Endothelial cell of umbilical vein (primary cell): ENCODE measurements around the gene OR5H14. TPM values are rescaled to one million over a fixed set of nuclear protein-coding genes. Genes with fewer than 3 reads are reported as not detected.

Source experiments
- BruUV-seq: library from RNA; stranded (reverse); fragments of 400-500 nt; replicated peaks from 2 replicates; lab custom pipeline; 2021; lab: Mats Ljungman, UMichigan
- CTCF ChIA-PET: fragments of 300-600, 350-600 bp; sonication (Branson Sonifier 250); formaldehyde crosslinking; loops from one replicate; lab custom pipeline; 2021; ENCODE audit warnings: antibody characterized with exemption, inconsistent platforms; lab: Charles Lee
- POLR2A ChIA-PET: fragments of 300-600, 350-600 bp; sonication (Branson Sonifier 250); formaldehyde crosslinking; loops from one replicate; lab custom pipeline; 2021; ENCODE audit warnings: antibody characterized with exemption, inconsistent platforms; lab: Charles Lee
- DNase-seq: peaks from one replicate; pipeline ENCODE4 v3.0.0-alpha.2; 2011; ENCODE audit warnings: low read depth, low spot score
- FAIRE-seq: peaks from 2 replicates; lab custom pipeline; 2011; peaks lifted over from hg19 to GRCh38; lab: Jason Lieb, UNC
- H2AFZ ChIP-seq: 2 replicates; pipeline ENCODE4 v1.6.0; 2012; ENCODE audit warnings: low read depth, low read length, control low read depth, inconsistent platforms
- H3K27ac ChIP-seq: 2 replicates; pipeline ENCODE4 v1.5.1; 2011; ENCODE audit warnings: low read depth, mild to moderate bottlenecking, control low read depth, low read length, moderate library complexity; ENCODE audit not compliant: insufficient read depth
- H3K27me3 ChIP-seq, 2 experiments: 2 replicates each; pipeline versions ENCODE4 v1.6.0 to v1.6.1; 2011; ENCODE audit warnings: low read length in 2 of 2, mixed read lengths in 1 of 2; ENCODE audit not compliant: control insufficient read depth in 2 of 2, insufficient read depth in 2 of 2
- H3K36me3 ChIP-seq, 2 experiments: 2 replicates in 1 of 2; 3 replicates in 1 of 2; pipeline ENCODE4 v1.5.1; 2011; ENCODE audit warnings: low read length in 2 of 2, mild to moderate bottlenecking in 1 of 2, moderate library complexity in 1 of 2; ENCODE audit not compliant: control insufficient read depth in 2 of 2, insufficient read depth in 2 of 2; ENCODE audit errors: extremely low read depth in 1 of 2
- H3K4me1 ChIP-seq: 3 replicates; pipeline ENCODE4 v1.5.1; 2011; ENCODE audit warnings: mild to moderate bottlenecking, low read length; ENCODE audit not compliant: control insufficient read depth, insufficient read depth; ENCODE audit errors: extremely low read depth
- H3K4me2 ChIP-seq: 2 replicates; pipeline ENCODE4 v1.6.1; 2011; ENCODE audit warnings: low read length, control low read depth, mixed read lengths; ENCODE audit not compliant: insufficient read depth
- H3K4me3 ChIP-seq, 3 experiments: fragments of 200-600 bp in 1 of 3; sonication (generic), shearing (Covaris generic) in 1 of 3; replicated peaks in 1 of 3; 2 replicates each; pipeline ENCODE4 v1.5.1; 2011 to 2016; ENCODE audit warnings: control low read depth in 3 of 3, low read length in 3 of 3, mild to moderate bottlenecking in 2 of 3, inconsistent platforms in 1 of 3, low read depth in 1 of 3, moderate library complexity in 1 of 3; ENCODE audit not compliant: insufficient read depth in 1 of 3
- H3K79me2 ChIP-seq: 2 replicates; pipeline ENCODE4 v1.6.0; 2012; ENCODE audit warnings: low read length, inconsistent platforms; ENCODE audit not compliant: control insufficient read depth, insufficient read depth
- H3K9ac ChIP-seq: replicated peaks from 2 replicates; pipeline ENCODE3; 2011; ENCODE audit warnings: low read length, control low read depth; ENCODE audit not compliant: insufficient read depth; ENCODE audit errors: extremely low read depth
- H3K9me1 ChIP-seq: replicated peaks from 3 replicates; pipeline ENCODE4 v1.6.0; 2011; ENCODE audit warnings: mild to moderate bottlenecking, low read length; ENCODE audit not compliant: control insufficient read depth, insufficient read depth; ENCODE audit errors: extremely low read depth
- H3K9me3 ChIP-seq: replicated peaks from 2 replicates; pipeline ENCODE4 v1.5.1; 2012; ENCODE audit warnings: low read length, inconsistent platforms; ENCODE audit not compliant: control insufficient read depth, insufficient read depth
- H4K20me1 ChIP-seq: replicated peaks from 2 replicates; pipeline ENCODE3; 2011; ENCODE audit warnings: mild to moderate bottlenecking, low read length; ENCODE audit not compliant: control insufficient read depth, insufficient read depth; ENCODE audit errors: extremely low read depth
- EZH2 ChIP-seq: IDR thresholded peaks from 2 replicates; pipeline ENCODE4 v1.6.1; 2012; ENCODE audit warnings: borderline replicate concordance, low read depth, mild to moderate bottlenecking, moderate library complexity, low read length, inconsistent platforms; ENCODE audit not compliant: severe bottlenecking
- FOS ChIP-seq: IDR thresholded peaks from 2 replicates; pipeline ENCODE4 v1.6.1; 2011; ENCODE audit warnings: mild to moderate bottlenecking, low read length, moderate library complexity, borderline replicate concordance; ENCODE audit not compliant: insufficient read depth
- GATA2 ChIP-seq: IDR thresholded peaks from 2 replicates; pipeline ENCODE4 v1.7.0; 2011; ENCODE audit warnings: low read depth, mild to moderate bottlenecking, moderate library complexity, mixed read lengths, low read length; ENCODE audit not compliant: insufficient read length, insufficient read depth
- JUN ChIP-seq: IDR thresholded peaks from 2 replicates; pipeline ENCODE4 v1.6.1; 2011; ENCODE audit warnings: borderline replicate concordance, low read depth; ENCODE audit not compliant: insufficient read length, insufficient read depth
- MYC ChIP-seq: IDR thresholded peaks from one replicate; pipeline ENCODE4 v1.6.1; 2011; ENCODE audit warnings: mild to moderate bottlenecking, low read depth, low read length
- POLR2A ChIP-seq: IDR thresholded peaks from 2 replicates; pipeline ENCODE4 v1.6.1; 2012; ENCODE audit warnings: low read depth, mild to moderate bottlenecking, control low read depth, low read length
- POLR2AphosphoS5 ChIP-seq: IDR thresholded peaks from 2 replicates; pipeline ENCODE4 v1.6.1; 2012; ENCODE audit warnings: low read depth, mild to moderate bottlenecking, control low read depth, low read length, moderate library complexity; ENCODE audit not compliant: insufficient read depth
- dilution Hi-C: fragments of 300-500 bp; cut with MboI; formaldehyde crosslinking; loops from one replicate; pipeline ENCODE4 v1.15.0; 2019; ENCODE audit warnings: low sequenced_read_pairs; ENCODE audit not compliant: extremely low pct_ligation_motif_present
- intact Hi-C: fragments of 100-400 bp; cut with micrococcal nuclease; formaldehyde crosslinking; loops from one replicate; pipeline ENCODE4 v1.10.0; 2022
- polyA plus RNA-seq, 4 experiments: library from polyadenylated mRNA; depleted of rRNA in 3 of 4; stranded (reverse) in 3 of 4; unstranded in 1 of 4; fragments of >200 nt; gene quantifications; 2 replicates each; pipeline versions ENCODE4 v1.2.1 to v1.2.3, GENCODE V29; 2011 to 2012; ENCODE audit warnings: missing spikeins in 1 of 4
- total RNA-seq: library from RNA; stranded (reverse); gene quantifications from 2 replicates; pipeline ENCODE4 v1.2.3, GENCODE V29; 2021
- TF ChIP-seq, protein P1 (sequence below): IDR thresholded peaks from 2 replicates; pipeline ENCODE4 v1.6.1; 2011; ENCODE audit not compliant: insufficient read depth, insufficient read length
- TF ChIP-seq, protein P2 (sequence below), 2 donors: IDR thresholded peaks; 1 replicate in 1 of 2; 2 replicates in 1 of 2; pipeline ENCODE4 v1.5.1; 2011; ENCODE audit warnings: low read length in 2 of 2, mild to moderate bottlenecking in 2 of 2, moderate library complexity in 2 of 2, control low read depth in 1 of 2, inconsistent platforms in 1 of 2, low read depth in 1 of 2; ENCODE audit not compliant: insufficient read depth in 1 of 2; ENCODE audit errors: extremely low read depth in 1 of 2

The OR5H14 gene
- total and polyA plus RNA-seq, 2 donors (not counting 3 experiments of a cell fraction or from before 2014, with no cell fraction given): not detected

- H3K9me3 ChIP-seq: no peaks in the 10 kb centered on the region
- no peak for TF ChIP-seq POLR2AphosphoS5
- FAIRE-seq (no peak), DNase-seq (no peak)
- no peak overlapping the region for H3K9ac ChIP-seq
- no TSS peak for BruUV-seq
- no peaks in the 10 kb centered on the region for H3K4me1 ChIP-seq
- no peak overlapping the region for H3K27ac ChIP-seq
- H3K36me3 ChIP-seq: no peaks in the 10 kb centered on the region
- no peak overlapping the region for H3K4me3 ChIP-seq
- intact Hi-C loops: no loop called here
- CTCF ChIA-PET: no interaction called here
- H3K27me3 ChIP-seq: no peaks in the 10 kb centered on the region
- H2AFZ ChIP-seq: no peak overlapping the region
- dilution Hi-C loops: no loop called here
- H3K9me1 ChIP-seq: no peaks in the 10 kb centered on the region
- H3K79me2 ChIP-seq: no peaks in the 10 kb centered on the region
- POLR2A ChIA-PET: no interaction called here
- no peaks in the 10 kb centered on the region for H4K20me1 ChIP-seq
- H3K4me2 ChIP-seq: no peak overlapping the region
Measured at GRCh38 chr3:98182196-98182595, 34.9 kb downstream of the OR5H14 start.

- TF ChIP-seq POLR2A (no peak), FOS (no peak), MYC (no peak), EZH2 (no peak), GATA2 (no peak), POLR2AphosphoS5 (no peak), JUN (no peak)
- TF ChIP-seq, protein P1, sequence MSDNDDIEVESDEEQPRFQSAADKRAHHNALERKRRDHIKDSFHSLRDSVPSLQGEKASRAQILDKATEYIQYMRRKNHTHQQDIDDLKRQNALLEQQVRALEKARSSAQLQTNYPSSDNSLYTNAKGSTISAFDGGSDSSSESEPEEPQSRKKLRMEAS: no peak
- TF ChIP-seq, protein P2, sequence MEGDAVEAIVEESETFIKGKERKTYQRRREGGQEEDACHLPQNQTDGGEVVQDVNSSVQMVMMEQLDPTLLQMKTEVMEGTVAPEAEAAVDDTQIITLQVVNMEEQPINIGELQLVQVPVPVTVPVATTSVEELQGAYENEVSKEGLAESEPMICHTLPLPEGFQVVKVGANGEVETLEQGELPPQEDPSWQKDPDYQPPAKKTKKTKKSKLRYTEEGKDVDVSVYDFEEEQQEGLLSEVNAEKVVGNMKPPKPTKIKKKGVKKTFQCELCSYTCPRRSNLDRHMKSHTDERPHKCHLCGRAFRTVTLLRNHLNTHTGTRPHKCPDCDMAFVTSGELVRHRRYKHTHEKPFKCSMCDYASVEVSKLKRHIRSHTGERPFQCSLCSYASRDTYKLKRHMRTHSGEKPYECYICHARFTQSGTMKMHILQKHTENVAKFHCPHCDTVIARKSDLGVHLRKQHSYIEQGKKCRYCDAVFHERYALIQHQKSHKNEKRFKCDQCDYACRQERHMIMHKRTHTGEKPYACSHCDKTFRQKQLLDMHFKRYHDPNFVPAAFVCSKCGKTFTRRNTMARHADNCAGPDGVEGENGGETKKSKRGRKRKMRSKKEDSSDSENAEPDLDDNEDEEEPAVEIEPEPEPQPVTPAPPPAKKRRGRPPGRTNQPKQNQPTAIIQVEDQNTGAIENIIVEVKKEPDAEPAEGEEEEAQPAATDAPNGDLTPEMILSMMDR (IDR thresholded peaks at IDR 0.05; ENCODE audit: extremely low read depth in 1 of 2, insufficient read depth in 1 of 2, low read depth in 1 of 2, low read length in 2 of 2): no peak
- no peaks in the 10 kb centered on the region for H4K20me1 ChIP-seq
- no peaks in the 10 kb centered on the region for H3K9me3 ChIP-seq
- H3K27me3 ChIP-seq: no peaks in the 10 kb centered on the region
- no TSS peak for BruUV-seq
- H3K4me1 ChIP-seq: no peaks in the 10 kb centered on the region
- dilution Hi-C loops: no loop called here
- H3K36me3 ChIP-seq: no peaks in the 10 kb centered on the region
- POLR2A ChIA-PET: no interaction called here
- intact Hi-C loops: no loop called here
- CTCF ChIA-PET: no interaction called here
- H3K4me3 ChIP-seq: no peak overlapping the region
- no peak for DNase-seq
- no peaks in the 10 kb centered on the region for H3K9me1 ChIP-seq
- no peak for FAIRE-seq
- no peak overlapping the region for H2AFZ ChIP-seq
- H3K9ac ChIP-seq: no peak overlapping the region
- no peak overlapping the region for H3K27ac ChIP-seq
- H3K79me2 ChIP-seq: no peaks in the 10 kb centered on the region
- no peak overlapping the region for H3K4me2 ChIP-seq
Measured at GRCh38 chr3:98185180-98185579, 37.9 kb downstream of the OR5H14 start.
